ENCODE results near the gene LIPC. TPM values are rescaled to one million over a fixed set of nuclear protein-coding genes. Genes with fewer than 3 reads are reported as not detected.
A peak's percentile ranks its signal among the peaks of the same experiment; 100 is the strongest.

LIPC gene
- total RNA-seq, 1 experiment from 2014 or later: not detected

DNA sequence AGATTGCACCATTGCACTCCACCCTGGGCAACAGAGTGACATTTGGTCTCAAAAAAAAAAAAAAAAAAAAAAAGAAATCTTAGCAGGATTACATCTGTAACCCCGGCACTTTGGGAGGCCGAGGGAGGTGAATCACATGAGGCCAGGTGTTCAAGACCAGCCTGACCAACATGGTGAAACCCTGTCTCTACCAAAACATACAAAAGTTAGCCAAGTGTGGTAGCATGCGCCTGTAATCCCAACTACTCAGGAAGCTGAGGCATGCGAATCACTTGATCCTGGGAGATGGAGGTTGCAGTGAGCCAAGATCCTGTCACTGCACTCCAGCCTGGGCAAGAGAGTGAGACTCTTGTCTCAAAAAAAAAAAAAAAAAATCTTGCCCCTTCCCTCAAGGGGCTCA is 40.4 kb downstream of the LIPC start:
- RAD21 ChIA-PET (ENCODE audit: low non-redundant PET in 1 of 2, low total read pairs in 2 of 2, uncharacterized antibody in 2 of 2, unreplicated experiment in 2 of 2): no interaction called here
- no peak for ATAC-seq
- BruUV-seq (replicated peaks): no TSS peak
- no peaks in the 10 kb centered on the region for H3K79me2 ChIP-seq (ENCODE audit: insufficient read depth, low read length)
- CTCF ChIA-PET: no interaction called here
- no peaks in the 10 kb centered on the region for H3K9me2 ChIP-seq (ENCODE audit: insufficient read depth)
- H3K4me3 ChIP-seq (replicated peaks in 1 of 2; ENCODE audit: low read depth in 1 of 2, low read length in 2 of 2): no peak overlapping the region
- no peaks in the 10 kb centered on the region for H3K36me3 ChIP-seq (ENCODE audit: control insufficient read depth in 1 of 2, insufficient read depth in 2 of 2, low read length in 2 of 2)
- no peaks in the 10 kb centered on the region for H4K20me1 ChIP-seq (ENCODE audit: insufficient read depth)
- POLR2A ChIA-PET: no interaction called here
- no peak overlapping the region for H3K27ac ChIP-seq (ENCODE audit: low read depth, low read length)
- no peaks in the 10 kb centered on the region for H3K27me3 ChIP-seq (ENCODE audit: insufficient read depth, low read length)
- H3K9me3 ChIP-seq (ENCODE audit: control insufficient read depth in 1 of 2, insufficient read depth in 1 of 2, low read depth in 1 of 2, low read length in 2 of 2): no peaks in the 10 kb centered on the region
- intact Hi-C loops (cut with micrococcal nuclease): no loop called here
- no peak overlapping the region for H3K9ac ChIP-seq (ENCODE audit: low read length)
- DNase-seq (ENCODE audit: low read depth, low spot score): no peak
- H3K4me2 ChIP-seq (ENCODE audit: low read length): no peak overlapping the region
- TF ChIP-seq ZNF274 (IDR thresholded peaks at IDR 0.05; ENCODE audit: low read depth, low read length) (no peak), ZFX (IDR thresholded peaks at IDR 0.05) (no peak)
- H2AFZ ChIP-seq (ENCODE audit: low read depth, low read length, poor library complexity, severe bottlenecking): no peak overlapping the region
- H3K4me1 ChIP-seq (ENCODE audit: control insufficient read depth in 1 of 2, insufficient read depth in 2 of 2, low read length in 2 of 2): peaks cover 33 to 59% of the 10 kb centered on the region in 2 experiments

DNA sequence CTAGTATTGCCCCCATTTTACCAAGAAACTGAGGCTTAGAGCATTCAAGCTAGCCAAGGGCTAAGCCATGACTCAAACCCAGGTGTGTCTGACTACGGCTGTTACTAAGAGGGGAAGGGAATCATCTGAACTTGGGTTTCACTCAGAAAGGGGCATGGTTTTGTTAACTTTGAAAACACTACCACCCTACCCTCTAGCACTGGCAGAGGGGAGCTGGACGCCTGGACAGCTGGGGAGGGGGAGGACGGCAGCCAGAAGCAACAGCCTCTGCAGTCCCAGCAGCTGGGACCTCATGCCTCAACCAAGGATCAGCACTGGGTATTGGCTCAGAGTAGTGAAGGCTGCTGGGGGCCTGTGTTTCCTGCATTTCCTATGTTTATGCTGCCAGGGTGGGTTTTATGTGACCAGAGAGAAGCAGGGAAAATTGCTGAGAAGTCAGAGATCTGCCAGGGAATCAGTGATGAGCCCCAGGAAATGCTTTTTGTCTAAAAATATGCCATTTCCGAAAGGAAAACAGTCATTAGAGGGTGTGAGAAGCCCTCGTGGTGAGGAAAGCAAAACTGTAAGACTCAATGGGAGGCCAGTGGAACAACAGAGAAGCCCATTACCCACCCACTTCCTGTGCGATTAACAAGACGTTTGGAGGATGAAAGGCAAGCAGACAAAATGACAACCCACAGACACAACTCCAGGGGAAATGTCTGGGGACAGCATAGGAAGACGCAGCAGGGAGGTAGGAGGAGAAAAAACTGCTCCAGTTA is 41.2 kb downstream of the LIPC start:
- no peaks in the 10 kb centered on the region for H3K79me2 ChIP-seq (ENCODE audit: insufficient read depth, low read length)
- no peak overlapping the region for H3K9ac ChIP-seq (ENCODE audit: low read length)
- intact Hi-C loops (cut with micrococcal nuclease): no loop called here
- DNase-seq (ENCODE audit: low read depth, low spot score): no peak
- ATAC-seq: no peak
- H3K4me2 ChIP-seq (ENCODE audit: low read length): peak overlapping the region; percentile 8; the same call in 1 of the 2 replicates
- no peaks in the 10 kb centered on the region for H3K9me2 ChIP-seq (ENCODE audit: insufficient read depth)
- no TSS peak for BruUV-seq (replicated peaks)
- no peaks in the 10 kb centered on the region for H3K27me3 ChIP-seq (ENCODE audit: insufficient read depth, low read length)
- H2AFZ ChIP-seq (ENCODE audit: low read depth, low read length, poor library complexity, severe bottlenecking): no peak overlapping the region
- no peaks in the 10 kb centered on the region for H3K36me3 ChIP-seq (ENCODE audit: control insufficient read depth in 1 of 2, insufficient read depth in 2 of 2, low read length in 2 of 2)
- ChIA-PET RAD21 (ENCODE audit: low non-redundant PET in 1 of 2, low total read pairs in 2 of 2, uncharacterized antibody in 2 of 2, unreplicated experiment in 2 of 2) (no interaction called here), CTCF (no interaction called here), POLR2A (no interaction called here)
- H3K27ac ChIP-seq (ENCODE audit: low read depth, low read length): no peak overlapping the region
- no peak overlapping the region for H3K4me3 ChIP-seq (replicated peaks in 1 of 2; ENCODE audit: low read depth in 1 of 2, low read length in 2 of 2)
- H3K4me1 ChIP-seq (ENCODE audit: control insufficient read depth in 1 of 2, insufficient read depth in 2 of 2, low read length in 2 of 2): peaks cover 30 to 51% of the 10 kb centered on the region in 2 experiments
- no peaks in the 10 kb centered on the region for H3K9me3 ChIP-seq (ENCODE audit: control insufficient read depth in 1 of 2, insufficient read depth in 1 of 2, low read depth in 1 of 2, low read length in 2 of 2)
- H4K20me1 ChIP-seq (ENCODE audit: insufficient read depth): no peaks in the 10 kb centered on the region
- TF ChIP-seq ZNF274 (IDR thresholded peaks at IDR 0.05; ENCODE audit: low read depth, low read length) (no peak), JUND (IDR thresholded peaks at IDR 0.05) (no peak), SRF (IDR thresholded peaks at IDR 0.05; ENCODE audit: low read depth) (no peak), YY1 (IDR thresholded peaks at IDR 0.05; ENCODE audit: extremely low read depth, insufficient replicate concordance, low read depth, low read length) (no peak), EGR1 (IDR thresholded peaks at IDR 0.05; ENCODE audit: low read depth) (no peak), CBX3 (IDR thresholded peaks at IDR 0.05; ENCODE audit: low read depth) (no peak)
- TF ChIP-seq, protein P1, sequence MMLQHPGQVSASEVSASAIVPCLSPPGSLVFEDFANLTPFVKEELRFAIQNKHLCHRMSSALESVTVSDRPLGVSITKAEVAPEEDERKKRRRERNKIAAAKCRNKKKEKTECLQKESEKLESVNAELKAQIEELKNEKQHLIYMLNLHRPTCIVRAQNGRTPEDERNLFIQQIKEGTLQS (IDR thresholded peaks at IDR 0.05): no peak
- TF ChIP-seq, protein P2, sequence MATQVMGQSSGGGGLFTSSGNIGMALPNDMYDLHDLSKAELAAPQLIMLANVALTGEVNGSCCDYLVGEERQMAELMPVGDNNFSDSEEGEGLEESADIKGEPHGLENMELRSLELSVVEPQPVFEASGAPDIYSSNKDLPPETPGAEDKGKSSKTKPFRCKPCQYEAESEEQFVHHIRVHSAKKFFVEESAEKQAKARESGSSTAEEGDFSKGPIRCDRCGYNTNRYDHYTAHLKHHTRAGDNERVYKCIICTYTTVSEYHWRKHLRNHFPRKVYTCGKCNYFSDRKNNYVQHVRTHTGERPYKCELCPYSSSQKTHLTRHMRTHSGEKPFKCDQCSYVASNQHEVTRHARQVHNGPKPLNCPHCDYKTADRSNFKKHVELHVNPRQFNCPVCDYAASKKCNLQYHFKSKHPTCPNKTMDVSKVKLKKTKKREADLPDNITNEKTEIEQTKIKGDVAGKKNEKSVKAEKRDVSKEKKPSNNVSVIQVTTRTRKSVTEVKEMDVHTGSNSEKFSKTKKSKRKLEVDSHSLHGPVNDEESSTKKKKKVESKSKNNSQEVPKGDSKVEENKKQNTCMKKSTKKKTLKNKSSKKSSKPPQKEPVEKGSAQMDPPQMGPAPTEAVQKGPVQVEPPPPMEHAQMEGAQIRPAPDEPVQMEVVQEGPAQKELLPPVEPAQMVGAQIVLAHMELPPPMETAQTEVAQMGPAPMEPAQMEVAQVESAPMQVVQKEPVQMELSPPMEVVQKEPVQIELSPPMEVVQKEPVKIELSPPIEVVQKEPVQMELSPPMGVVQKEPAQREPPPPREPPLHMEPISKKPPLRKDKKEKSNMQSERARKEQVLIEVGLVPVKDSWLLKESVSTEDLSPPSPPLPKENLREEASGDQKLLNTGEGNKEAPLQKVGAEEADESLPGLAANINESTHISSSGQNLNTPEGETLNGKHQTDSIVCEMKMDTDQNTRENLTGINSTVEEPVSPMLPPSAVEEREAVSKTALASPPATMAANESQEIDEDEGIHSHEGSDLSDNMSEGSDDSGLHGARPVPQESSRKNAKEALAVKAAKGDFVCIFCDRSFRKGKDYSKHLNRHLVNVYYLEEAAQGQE (IDR thresholded peaks at IDR 0.05; ENCODE audit: low read depth): no peak
